HepG2 (cell line): Measurements from ENCODE around the gene SOX5. TPM values are rescaled to one million over a fixed set of nuclear protein-coding genes. Genes with fewer than 3 reads are reported as not detected.

Experiments
- ARID5B ChIP-seq: IDR thresholded peaks from 2 replicates; pipeline ENCODE4 v1.4.0; 2020; ENCODE audit warnings: mild to moderate bottlenecking, missing genetic modification reagents
- ATF6 ChIP-seq: sonication (generic); formaldehyde crosslinking; conservative IDR thresholded peaks from 2 replicates; pipeline ENCODE4 v1.4.0; 2020; ENCODE audit warnings: missing genetic modification reagents
- BCL6 ChIP-seq: IDR thresholded peaks from 2 replicates; pipeline ENCODE4 v1.6.1; 2016; ENCODE audit warnings: missing genetic modification reagents, missing compliant biosample characterization
- CEBPG ChIP-seq: IDR thresholded peaks from 2 replicates; pipeline ENCODE4 v1.6.1; 2016
- HMG20A ChIP-seq: IDR thresholded peaks from 2 replicates; pipeline ENCODE4 v1.6.1; 2016; ENCODE audit warnings: borderline replicate concordance
- IKZF4 ChIP-seq: sonication (generic); formaldehyde crosslinking; IDR thresholded peaks from 2 replicates; pipeline ENCODE4 v1.5.1; 2020; ENCODE audit warnings: borderline replicate concordance, mild to moderate bottlenecking, low read depth, missing genetic modification reagents; ENCODE audit errors: not compliant biosample characterization
- JUND ChIP-seq: sonication (generic); formaldehyde crosslinking; IDR thresholded peaks from 2 replicates; pipeline ENCODE4 v1.8.0; 2022; ENCODE audit warnings: mild to moderate bottlenecking, missing genetic modification reagents
- MBD4 ChIP-seq: IDR thresholded peaks from 2 replicates; pipeline ENCODE4 v1.6.1; 2012; ENCODE audit warnings: low read length, inconsistent platforms, borderline replicate concordance
- MLX ChIP-seq: IDR thresholded peaks from 2 replicates; pipeline ENCODE4 v1.6.1; 2016
- NFYB ChIP-seq: sonication (generic); formaldehyde crosslinking; IDR thresholded peaks from 2 replicates; pipeline ENCODE4 v1.4.0; 2020; ENCODE audit warnings: missing genetic modification reagents
- NR2C2 ChIP-seq: sonication (generic); formaldehyde crosslinking; IDR thresholded peaks from 2 replicates; pipeline ENCODE4 v1.4.0; 2020; ENCODE audit warnings: missing genetic modification reagents, mild to moderate bottlenecking, moderate library complexity, borderline replicate concordance
- NR2F1 ChIP-seq, 2 experiments: fragments of 450-650 bp in 1 of 2; formaldehyde crosslinking in 1 of 2; IDR thresholded peaks; 2 replicates each; pipeline versions ENCODE4 v1.5.0 to v1.6.1; 2016 to 2020; ENCODE audit warnings: mild to moderate bottlenecking in 1 of 2, missing compliant biosample characterization in 1 of 2, missing genetic modification reagents in 1 of 2, moderate library complexity in 1 of 2
- POLR2G ChIP-seq: fragments of 200-400 bp; formaldehyde crosslinking; IDR thresholded peaks from 2 replicates; pipeline ENCODE4 v1.6.1; 2018; ENCODE audit warnings: mild to moderate bottlenecking, low read depth, low read length, moderate library complexity
- REL ChIP-seq: sonication (generic); formaldehyde crosslinking; conservative IDR thresholded peaks from 2 replicates; pipeline ENCODE4 v1.8.0; 2022; ENCODE audit warnings: mild to moderate bottlenecking, missing genetic modification reagents, moderate library complexity
- RNF2 ChIP-seq: fragments of 450-650 bp; conservative IDR thresholded peaks from 2 replicates; pipeline ENCODE4 v1.6.1; 2016; ENCODE audit warnings: low read depth
- SMAD3 ChIP-seq: sonication (generic); formaldehyde crosslinking; IDR thresholded peaks from 2 replicates; pipeline ENCODE4 v1.4.0; 2020; ENCODE audit warnings: missing genetic modification reagents
- SOX6 ChIP-seq, 2 experiments: fragments of 450-650 bp in 1 of 2; sonication (generic) in 1 of 2; formaldehyde crosslinking in 1 of 2; IDR thresholded peaks; 2 replicates each; pipeline versions ENCODE4 v1.4.0 to v1.6.1; 2017 to 2020; ENCODE audit warnings: antibody characterized with exemption in 1 of 2, mild to moderate bottlenecking in 1 of 2, missing genetic modification reagents in 1 of 2
- ZFP36 ChIP-seq: fragments of 150-350 bp; IDR thresholded peaks from 2 replicates; pipeline ENCODE4 v1.6.1; 2018; ENCODE audit warnings: borderline replicate concordance, low read length, low read depth; ENCODE audit not compliant: partially characterized antibody
- ZNF354B ChIP-seq: sonication (generic); formaldehyde crosslinking; IDR thresholded peaks from 2 replicates; pipeline ENCODE4 v1.8.0; 2022; ENCODE audit warnings: mild to moderate bottlenecking, missing genetic modification reagents
- ZNF556 ChIP-seq: sonication (generic); formaldehyde crosslinking; IDR thresholded peaks from 2 replicates; pipeline ENCODE4 v1.4.0; 2020; ENCODE audit warnings: mild to moderate bottlenecking, missing genetic modification reagents, borderline replicate concordance
- ZNF562 ChIP-seq: sonication (generic); formaldehyde crosslinking; IDR thresholded peaks from 2 replicates; pipeline ENCODE4 v1.8.0; 2022; ENCODE audit warnings: missing genetic modification reagents, borderline replicate concordance
- ZNF644 ChIP-seq: IDR thresholded peaks from 2 replicates; pipeline ENCODE4 v1.6.1; 2016; ENCODE audit warnings: low read depth
- ZNF660 ChIP-seq: sonication (generic); formaldehyde crosslinking; IDR thresholded peaks from 2 replicates; pipeline ENCODE4 v1.5.1; 2020; ENCODE audit warnings: mild to moderate bottlenecking, low read depth, missing genetic modification reagents, borderline replicate concordance
- ZNF720 ChIP-seq: sonication (generic); formaldehyde crosslinking; IDR thresholded peaks from 2 replicates; pipeline ENCODE4 v1.4.0; 2020; ENCODE audit warnings: missing genetic modification reagents
- polyA plus RNA-seq, 8 experiments: library from polyadenylated mRNA; depleted of rRNA in 3 of 8; stranded (reverse) in 7 of 8; unstranded in 1 of 8; fragments of >200 nt; fragmentation: Illumina TruSeq in 4 of 8; extraction: Trizol in 4 of 8; gene quantifications; 2 replicates each; pipeline versions ENCODE4 v1.2.1 to v1.2.3, GENCODE V29; 2011 to 2016; ENCODE audit warnings: low read depth in 4 of 8, missing spikeins in 1 of 8, mixed read lengths in 1 of 8; ENCODE audit not compliant: insufficient read depth in 1 of 8
- total RNA-seq, 5 experiments: library from RNA; depleted of rRNA; stranded (reverse); fragments of >200 nt; fragmentation: Illumina TruSeq; extraction: Trizol; gene quantifications; 2 replicates each; pipeline ENCODE4 v1.2.3, GENCODE V29; 2016; ENCODE audit warnings: low read depth in 1 of 5

SOX5 gene
- total and polyA plus RNA-seq, 2 of the 13 experiments (the other 11 are each of a cell fraction or from before 2014, with no cell fraction given), result 18.5 to 76.4 TPM

- TF ChIP-seq ARID5B (peak; percentile 76), REL (CRISPR knock-in tag) (no peak), ZNF556 (CRISPR knock-in tag) (no peak), SOX6 (IDR thresholded peaks at IDR 0.05) (no peak), SOX6 (CRISPR knock-in tag; IDR thresholded peaks at IDR 0.05) (peak; percentile 25; the same call in 1 of the 2 replicates), BCL6 (CRISPR knock-in tag) (peak; percentile 43; the same call in 1 of the 2 replicates), ZNF720 (CRISPR knock-in tag) (no peak), ZNF562 (CRISPR knock-in tag) (no peak), CEBPG (peak; percentile 46; the same call in 1 of the 2 replicates), RNF2 (no peak), IKZF4 (CRISPR knock-in tag) (no peak), ZNF644 (CRISPR knock-in tag) (0 out of 2 replicates have a peak, but pooled peaks have one; percentile 18), JUND (peak; percentile 33; the same call in 1 of the 2 replicates), NR2C2 (CRISPR knock-in tag) (no peak), NFYB (peak; percentile 57; the same call in 1 of the 2 replicates), ZNF660 (CRISPR knock-in tag) (no peak), MBD4 (no peak), ATF6 (CRISPR knock-in tag) (no peak), MLX (CRISPR knock-in tag) (no peak), ZFP36 (no peak), POLR2G (no peak), NR2F1 (CRISPR knock-in tag; IDR thresholded peaks at IDR 0.05) (peak; percentile 29 to 65; a peak in 1 of 4 replicates), SMAD3 (CRISPR knock-in tag) (0 out of 2 replicates have a peak, but pooled peaks have one; percentile 31), ZNF354B (no peak), HMG20A (CRISPR knock-in tag) (0 out of 2 replicates have a peak, but pooled peaks have one; percentile 52)
Measured at GRCh38 chr12:23493672-23494071, 455.8 kb downstream of the SOX5 start (continued).
